ENCODE results near the gene KCNK6. TPM values are rescaled to one million over a fixed set of nuclear protein-coding genes. Genes with fewer than 3 reads are reported as not detected.
"Not testable (repeated sequence)": the region's sequence is repeated elsewhere in the genome, so short reads cannot be mapped to it uniquely, and the experiment has no call there.

The KCNK6 gene
- total RNA-seq, 1 donor, result 5.4 TPM

GRCh38 chr19:38362076-38362945 lies 42.7 kb downstream of the KCNK6 start:
- no peak for TF ChIP-seq CTCF (IDR thresholded peaks at IDR 0.05; ENCODE audit: extremely low read depth, low read depth, low read length)

GRCh38 chr19:38362946-38363688 lies 43.5 kb downstream of the KCNK6 start:
- H3K4me3 ChIP-seq (ENCODE audit: insufficient read depth, low read length); H4K20me1 ChIP-seq (ENCODE audit: insufficient read depth, low read length); H3K4me2 ChIP-seq (ENCODE audit: insufficient read depth, low read length); H3K4me1 ChIP-seq (ENCODE audit: insufficient read depth, low read length); H3K79me2 ChIP-seq (ENCODE audit: insufficient read depth, low read length); H3K9me3 ChIP-seq (ENCODE audit: low read depth, low read length); H3K36me3 ChIP-seq (ENCODE audit: insufficient read depth, low read length); DNase-seq (ENCODE audit: insufficient read length, low spot score, missing footprints); H2AFZ ChIP-seq (ENCODE audit: low read length); H3K27ac ChIP-seq (ENCODE audit: low read depth, low read length): not testable (repeated sequence)
- peaks cover 32% of the 10 kb centered on the region for H3K27me3 ChIP-seq (ENCODE audit: insufficient read depth, low read length)

More at GRCh38 chr19:38362076-38362945, 42.7 kb downstream of the KCNK6 start:
- no peaks in the 10 kb centered on the region for H3K9me3 ChIP-seq (ENCODE audit: low read depth, low read length)
- H4K20me1 ChIP-seq (ENCODE audit: insufficient read depth, low read length), result peaks cover 5% of the 10 kb centered on the region
- no peak overlapping the region for H3K27ac ChIP-seq (ENCODE audit: low read depth, low read length)
- H3K79me2 ChIP-seq (ENCODE audit: insufficient read depth, low read length), result no peaks in the 10 kb centered on the region
- H2AFZ ChIP-seq (ENCODE audit: low read length), result peak overlapping the region; percentile 89
- peak overlapping the region; percentile 70 for H3K4me3 ChIP-seq (ENCODE audit: insufficient read depth, low read length)
- DNase-seq (ENCODE audit: insufficient read length, low spot score, missing footprints), result peak; percentile 95
- peaks cover 5% of the 10 kb centered on the region for H3K4me1 ChIP-seq (ENCODE audit: insufficient read depth, low read length)
- peak overlapping the region; percentile 84 for H3K4me2 ChIP-seq (ENCODE audit: insufficient read depth, low read length)
- no peaks in the 10 kb centered on the region for H3K36me3 ChIP-seq (ENCODE audit: insufficient read depth, low read length)
- peaks cover 37% of the 10 kb centered on the region for H3K27me3 ChIP-seq (ENCODE audit: insufficient read depth, low read length)

- Histone ChIP-seq H4K20me1 (ENCODE audit: insufficient read depth, low read length) (no peaks in the 10 kb centered on the region), H3K4me1 (ENCODE audit: insufficient read depth, low read length) (peaks cover 4% of the 10 kb centered on the region), H3K27me3 (ENCODE audit: insufficient read depth, low read length) (peaks cover 3% of the 10 kb centered on the region), H3K36me3 (ENCODE audit: insufficient read depth, low read length) (no peaks in the 10 kb centered on the region), H3K4me3 (ENCODE audit: insufficient read depth, low read length) (no peak overlapping the region), H3K79me2 (ENCODE audit: insufficient read depth, low read length) (no peaks in the 10 kb centered on the region), H3K9me3 (ENCODE audit: low read depth, low read length) (no peaks in the 10 kb centered on the region), H2AFZ (ENCODE audit: low read length) (no peak overlapping the region), H3K27ac (ENCODE audit: low read depth, low read length) (no peak overlapping the region), H3K4me2 (ENCODE audit: insufficient read depth, low read length) (no peak overlapping the region)
- no peak for TF ChIP-seq CTCF (IDR thresholded peaks at IDR 0.05; ENCODE audit: extremely low read depth, low read depth, low read length)
- DNase-seq (ENCODE audit: insufficient read length, low spot score, missing footprints), result peak; percentile 62
Measured at GRCh38 chr19:38367041-38367440, 47.4 kb downstream of the KCNK6 start.

- H4K20me1 ChIP-seq (ENCODE audit: insufficient read depth, low read length), result no peaks in the 10 kb centered on the region
- TF ChIP-seq CTCF (IDR thresholded peaks at IDR 0.05; ENCODE audit: extremely low read depth, low read depth, low read length), result no peak
- H3K4me2 ChIP-seq (ENCODE audit: insufficient read depth, low read length), result no peak overlapping the region
- H3K9me3 ChIP-seq (ENCODE audit: low read depth, low read length), result no peaks in the 10 kb centered on the region
- no peaks in the 10 kb centered on the region for H3K36me3 ChIP-seq (ENCODE audit: insufficient read depth, low read length)
- no peaks in the 10 kb centered on the region for H3K4me1 ChIP-seq (ENCODE audit: insufficient read depth, low read length)
- DNase-seq (ENCODE audit: insufficient read length, low spot score, missing footprints), result no peak
- no peak overlapping the region for H2AFZ ChIP-seq (ENCODE audit: low read length)
- H3K27me3 ChIP-seq (ENCODE audit: insufficient read depth, low read length), result peaks cover 3% of the 10 kb centered on the region
- H3K79me2 ChIP-seq (ENCODE audit: insufficient read depth, low read length), result no peaks in the 10 kb centered on the region
- no peak overlapping the region for H3K4me3 ChIP-seq (ENCODE audit: insufficient read depth, low read length)
- no peak overlapping the region for H3K27ac ChIP-seq (ENCODE audit: low read depth, low read length)
Measured at GRCh38 chr19:38369584-38369983, 49.9 kb downstream of the KCNK6 start.

Measured in osteoblast (primary cell).